WI38 (cell line): ENCODE measurements around the gene C13orf46.

Source experiments
- H3K4me3 ChIP-seq: 2 replicates; pipeline ENCODE4 v1.5.1; 2011; ENCODE audit warnings: low read depth, mild to moderate bottlenecking, control low read depth, low read length
- TF ChIP-seq, protein P1 (sequence below): IDR thresholded peaks from 2 replicates; pipeline ENCODE4 v1.5.1; 2012; ENCODE audit warnings: low read depth, mild to moderate bottlenecking, control low read depth, low read length

C13orf46 gene

DNA sequence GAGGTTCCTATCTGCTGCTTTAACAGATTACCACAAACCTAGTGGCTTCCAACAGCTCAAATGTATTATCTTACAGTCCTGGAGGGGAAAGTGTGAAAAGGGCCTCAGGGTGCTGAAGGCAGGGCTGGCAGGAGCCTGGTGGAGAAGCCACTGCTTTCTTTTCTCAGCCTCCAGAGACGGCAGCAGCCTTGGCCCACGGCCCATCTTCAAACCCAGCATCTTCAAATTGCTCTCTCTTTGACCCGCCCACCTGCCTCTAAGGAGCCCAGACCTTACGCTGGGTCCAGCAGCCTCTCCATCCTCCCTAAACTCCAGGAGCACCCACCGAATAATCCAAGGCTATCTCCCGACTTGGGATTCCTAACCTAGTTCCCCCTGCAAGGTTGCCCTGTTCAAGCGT is 35.6 kb downstream of the C13orf46 start:
- H3K4me3 ChIP-seq: no peak overlapping the region
- TF ChIP-seq, protein P1, sequence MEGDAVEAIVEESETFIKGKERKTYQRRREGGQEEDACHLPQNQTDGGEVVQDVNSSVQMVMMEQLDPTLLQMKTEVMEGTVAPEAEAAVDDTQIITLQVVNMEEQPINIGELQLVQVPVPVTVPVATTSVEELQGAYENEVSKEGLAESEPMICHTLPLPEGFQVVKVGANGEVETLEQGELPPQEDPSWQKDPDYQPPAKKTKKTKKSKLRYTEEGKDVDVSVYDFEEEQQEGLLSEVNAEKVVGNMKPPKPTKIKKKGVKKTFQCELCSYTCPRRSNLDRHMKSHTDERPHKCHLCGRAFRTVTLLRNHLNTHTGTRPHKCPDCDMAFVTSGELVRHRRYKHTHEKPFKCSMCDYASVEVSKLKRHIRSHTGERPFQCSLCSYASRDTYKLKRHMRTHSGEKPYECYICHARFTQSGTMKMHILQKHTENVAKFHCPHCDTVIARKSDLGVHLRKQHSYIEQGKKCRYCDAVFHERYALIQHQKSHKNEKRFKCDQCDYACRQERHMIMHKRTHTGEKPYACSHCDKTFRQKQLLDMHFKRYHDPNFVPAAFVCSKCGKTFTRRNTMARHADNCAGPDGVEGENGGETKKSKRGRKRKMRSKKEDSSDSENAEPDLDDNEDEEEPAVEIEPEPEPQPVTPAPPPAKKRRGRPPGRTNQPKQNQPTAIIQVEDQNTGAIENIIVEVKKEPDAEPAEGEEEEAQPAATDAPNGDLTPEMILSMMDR: no peak

DNA sequence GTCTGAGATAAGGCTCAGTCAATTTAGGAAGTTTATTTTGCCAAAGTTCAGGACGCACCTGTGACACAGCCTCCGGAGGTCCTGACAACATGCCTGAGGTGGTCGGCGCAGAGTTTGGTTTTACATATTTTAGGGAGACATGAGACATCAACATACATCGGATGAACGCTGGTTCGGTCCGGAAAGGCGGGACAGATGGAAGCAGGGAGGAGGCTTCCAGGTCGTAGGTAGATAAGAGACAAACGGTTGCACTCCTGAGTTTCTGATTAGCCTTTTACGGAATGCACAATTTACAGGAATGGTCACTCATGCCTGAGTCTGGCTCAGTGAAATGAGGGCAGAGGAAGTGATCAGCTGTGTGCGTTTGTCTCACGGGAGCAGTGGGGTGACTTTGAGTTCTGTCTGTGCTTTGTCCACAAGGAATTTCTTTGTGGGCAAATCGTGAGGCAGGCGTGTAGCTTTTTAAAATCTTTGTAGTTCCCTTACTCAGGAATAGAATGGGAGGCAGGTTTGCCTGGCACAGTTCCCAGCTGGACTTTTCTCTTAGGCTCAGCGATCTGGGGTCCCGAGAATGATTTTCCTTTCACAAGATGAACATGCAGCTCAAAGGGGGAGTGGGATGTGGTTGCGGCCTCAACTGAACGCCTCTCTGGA is 36.2 kb downstream of the C13orf46 start:
- TF ChIP-seq, protein P1: no peak
- H3K4me3 ChIP-seq: no peak overlapping the region

DNA sequence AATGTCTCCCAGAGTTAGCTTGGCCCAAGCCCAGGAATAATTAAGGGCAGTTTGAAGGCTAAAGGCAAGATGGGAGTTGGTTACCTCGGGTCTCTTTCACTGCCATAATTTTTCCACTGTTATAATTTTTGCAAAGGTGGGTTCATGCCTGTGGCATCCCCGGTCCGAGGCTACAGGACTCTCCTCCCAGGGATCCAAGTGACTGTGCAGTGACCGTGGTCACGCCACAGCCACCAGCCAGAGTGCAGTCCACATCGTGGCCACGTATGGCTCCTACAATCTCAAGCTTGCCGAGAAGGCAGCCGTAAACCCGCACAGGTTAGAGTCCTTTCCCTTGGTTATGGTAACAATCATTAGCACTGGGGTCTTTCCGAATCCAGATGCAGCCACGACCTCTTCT is 36.8 kb downstream of the C13orf46 start:
- TF ChIP-seq, protein P1: no peak

DNA sequence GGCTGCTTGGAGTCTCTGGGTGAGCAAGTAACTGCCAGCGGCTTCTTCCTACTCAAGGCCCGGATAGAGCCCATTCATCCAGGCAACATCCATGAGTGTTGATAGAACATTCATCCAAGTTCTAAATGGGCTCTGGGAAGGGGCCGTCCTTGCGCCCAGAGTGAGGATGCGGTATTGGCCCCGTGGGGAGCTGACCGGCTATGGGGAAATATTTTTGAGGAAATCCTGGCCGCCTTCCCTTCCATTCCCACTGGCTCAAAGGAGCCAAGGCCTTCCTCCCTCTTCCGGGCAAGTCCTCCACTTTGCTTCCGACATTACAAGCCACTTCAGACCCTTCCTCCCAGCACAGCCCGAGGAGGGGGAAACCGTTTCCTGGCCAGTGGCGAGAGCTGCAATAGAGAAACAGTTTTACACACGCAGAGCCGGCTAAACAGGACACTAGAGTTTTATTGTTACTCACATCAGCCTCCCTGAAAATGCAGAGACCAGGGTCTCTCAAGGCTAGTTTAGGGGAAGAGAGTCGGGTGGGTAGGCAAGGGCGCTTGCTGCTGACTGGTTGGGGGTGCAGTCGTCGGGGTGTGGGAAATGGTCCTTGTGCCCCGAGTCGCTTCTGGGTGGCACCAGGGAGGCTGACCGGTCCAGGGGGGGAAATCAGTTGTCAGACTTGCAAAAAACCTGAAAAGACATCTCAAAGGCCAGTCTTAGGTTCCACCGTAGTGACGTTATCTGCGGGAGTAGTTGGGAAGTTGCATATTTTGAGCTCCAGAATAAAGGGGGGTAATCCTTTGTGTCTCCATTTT is 37.5 kb downstream of the C13orf46 start:
- no peak overlapping the region for H3K4me3 ChIP-seq
- TF ChIP-seq, protein P1: no peak

More for the DNA sequence above, 36.8 kb downstream of the C13orf46 start:
- no peak overlapping the region for H3K4me3 ChIP-seq

DNA sequence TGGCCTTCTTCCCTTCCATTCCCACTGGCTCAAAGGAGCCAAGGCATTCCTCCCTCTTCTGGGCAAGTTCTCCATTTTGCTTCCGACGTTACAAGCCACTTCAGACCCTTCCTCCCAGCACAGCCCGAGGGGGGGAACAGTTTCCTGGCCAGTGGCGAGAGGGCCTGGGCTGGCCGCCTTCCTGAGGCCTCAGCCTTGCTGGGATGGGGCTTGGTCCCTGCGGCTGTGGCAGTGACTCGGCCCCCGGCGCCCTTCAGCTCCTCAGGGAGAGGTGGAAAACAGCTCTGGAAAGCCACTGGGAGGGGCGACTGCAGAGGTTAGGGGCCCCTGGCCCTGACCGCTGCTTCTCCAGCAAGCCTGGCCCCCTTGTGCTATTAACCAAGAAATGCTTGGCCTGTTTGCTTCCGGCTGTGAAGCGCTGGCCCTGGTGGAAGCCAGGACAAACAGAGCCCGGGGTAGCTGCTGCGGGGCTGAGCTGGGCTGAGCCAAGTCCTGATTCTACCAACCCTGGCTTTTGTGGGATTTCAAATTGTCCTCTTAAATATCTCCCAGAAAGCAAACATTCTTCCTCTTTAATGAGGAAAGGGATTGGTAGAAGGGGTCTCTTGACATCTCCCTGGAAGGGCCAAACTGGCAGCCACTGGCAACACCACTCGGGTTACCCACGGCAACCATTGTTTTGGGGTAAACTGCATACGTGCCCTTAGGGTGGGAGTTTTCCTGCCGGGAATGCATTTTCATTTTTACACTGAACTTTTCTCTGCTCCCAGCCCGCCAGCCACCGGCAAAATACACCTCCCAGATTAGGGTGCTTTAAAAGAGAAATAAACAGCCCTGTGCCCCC is 38.7 kb downstream of the C13orf46 start:
- TF ChIP-seq, protein P1: no peak
- H3K4me3 ChIP-seq: no peak overlapping the region

DNA sequence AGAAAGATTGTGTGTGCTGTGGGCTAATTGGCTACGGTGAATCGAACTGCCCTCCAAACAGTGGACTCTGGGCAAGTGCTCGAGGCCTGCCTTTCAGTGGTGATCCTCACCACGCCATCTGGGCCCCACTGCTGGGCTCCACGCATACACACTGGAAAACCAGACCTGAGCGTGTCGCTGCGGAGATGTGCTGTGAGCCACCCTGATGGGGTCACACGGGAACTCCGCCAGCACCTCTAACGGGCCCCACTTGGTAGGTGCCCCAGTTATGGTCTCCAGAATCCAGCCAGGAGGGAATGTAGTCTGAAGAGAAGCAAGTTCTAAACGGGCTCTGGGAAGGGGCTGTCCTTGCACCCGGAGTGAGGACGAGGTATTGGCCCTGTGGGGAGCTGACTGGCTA is 39.3 kb downstream of the C13orf46 start:
- no peak overlapping the region for H3K4me3 ChIP-seq
- TF ChIP-seq, protein P1: no peak
